ENCODE results near the gene ABHD16B. TPM values are rescaled to one million over a fixed set of nuclear protein-coding genes. Genes with fewer than 3 reads are reported as not detected.
A peak's percentile ranks its signal among the peaks of the same experiment; 100 is the strongest.
"Not testable (repeated sequence)": the region's sequence is repeated elsewhere in the genome, so short reads cannot be mapped to it uniquely, and the experiment has no call there.

Gene ABHD16B
- total RNA-seq, 1 experiment from 2014 or later: not detected

DNA sequence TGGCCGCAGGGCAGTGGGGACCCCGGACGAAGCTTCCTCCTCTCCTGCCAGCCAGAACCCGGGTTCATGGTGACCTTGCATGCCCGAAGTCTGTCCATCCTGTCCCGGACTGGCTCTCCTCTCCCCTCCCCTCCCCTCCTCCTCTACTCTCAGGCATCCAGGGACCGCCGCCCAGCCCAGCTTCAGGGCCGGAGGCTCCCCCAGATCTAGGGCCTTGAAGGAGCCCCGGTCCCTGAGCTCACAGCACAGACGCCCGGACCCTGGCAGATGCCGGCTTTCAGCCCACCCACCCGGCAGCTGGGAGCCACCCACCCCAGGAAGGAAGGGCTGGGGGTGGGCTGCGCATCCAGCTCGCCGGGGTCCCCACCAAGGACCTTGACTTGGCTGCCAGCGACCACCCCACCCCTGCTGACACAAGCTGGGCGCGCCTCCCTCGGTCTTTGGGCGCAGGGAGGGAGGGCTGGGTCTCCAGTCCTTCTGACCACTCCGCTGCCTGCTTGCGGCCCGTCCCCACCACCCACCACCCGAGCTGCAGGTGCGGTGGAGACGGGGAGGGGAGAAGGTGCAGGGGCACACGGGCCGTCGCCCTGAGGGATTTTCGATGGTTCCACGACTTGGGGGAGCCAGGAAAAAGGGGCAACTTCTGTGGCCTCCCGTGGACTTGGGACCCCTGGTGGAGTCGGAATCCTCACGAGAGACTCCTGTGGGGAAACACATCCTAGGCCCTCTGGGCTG, 5.8 kb upstream of the ABHD16B start:
- no peak for DNase-seq (ENCODE audit: low read depth)

DNA sequence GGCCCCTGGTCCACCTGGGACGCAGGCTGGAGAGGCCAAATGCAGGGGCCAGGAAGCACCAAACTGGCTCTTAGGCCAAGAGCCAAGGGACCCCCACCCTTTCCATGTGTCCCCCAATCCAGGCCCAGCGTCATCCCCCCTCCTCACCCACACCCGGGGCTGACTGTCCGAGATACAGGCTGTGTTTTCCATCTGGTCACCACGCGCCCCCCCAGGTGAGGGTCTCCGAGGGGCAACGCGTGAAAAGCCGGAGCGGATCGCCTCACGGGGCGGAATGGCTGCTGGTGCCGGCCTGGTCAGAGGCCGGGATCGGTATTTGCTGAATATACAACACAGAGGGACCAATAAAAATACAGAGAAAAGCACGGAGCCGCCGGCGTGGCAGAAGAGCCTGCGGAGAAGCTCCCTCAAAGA, 5.2 kb upstream of the ABHD16B start:
- DNase-seq (ENCODE audit: low read depth): no peak

DNA sequence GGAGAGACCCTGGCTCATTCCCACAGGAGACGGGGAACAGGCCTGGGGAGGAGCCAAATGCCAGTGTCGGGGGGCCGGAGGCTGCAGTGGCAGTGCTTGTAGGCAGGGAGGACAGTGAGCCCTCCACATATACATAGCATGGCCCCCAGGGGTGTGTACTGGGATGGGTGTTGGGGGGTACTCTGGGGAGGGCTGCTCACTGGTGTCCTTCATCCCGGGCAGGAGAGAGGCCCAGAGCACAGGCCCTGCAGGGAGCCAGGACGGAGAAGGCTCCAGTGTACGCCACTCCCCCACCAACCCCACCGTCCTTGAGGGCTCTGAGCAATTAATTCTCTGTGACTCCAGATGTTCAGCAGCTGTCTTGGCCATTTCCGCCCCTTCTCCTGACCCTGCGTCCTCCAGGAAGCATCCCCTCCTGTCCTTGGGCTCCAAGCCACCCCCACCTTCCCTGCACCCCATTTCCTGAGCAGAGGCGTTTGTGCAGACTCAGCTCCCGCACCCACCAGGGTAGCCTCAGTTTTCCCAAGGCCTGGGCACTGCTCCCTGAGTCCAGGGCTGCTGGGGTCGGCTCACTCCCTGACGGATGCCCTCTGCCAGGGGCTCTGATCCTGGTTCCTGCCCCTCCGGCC, 3.4 kb upstream of the ABHD16B start:
- no peak for DNase-seq (ENCODE audit: low read depth)

DNA sequence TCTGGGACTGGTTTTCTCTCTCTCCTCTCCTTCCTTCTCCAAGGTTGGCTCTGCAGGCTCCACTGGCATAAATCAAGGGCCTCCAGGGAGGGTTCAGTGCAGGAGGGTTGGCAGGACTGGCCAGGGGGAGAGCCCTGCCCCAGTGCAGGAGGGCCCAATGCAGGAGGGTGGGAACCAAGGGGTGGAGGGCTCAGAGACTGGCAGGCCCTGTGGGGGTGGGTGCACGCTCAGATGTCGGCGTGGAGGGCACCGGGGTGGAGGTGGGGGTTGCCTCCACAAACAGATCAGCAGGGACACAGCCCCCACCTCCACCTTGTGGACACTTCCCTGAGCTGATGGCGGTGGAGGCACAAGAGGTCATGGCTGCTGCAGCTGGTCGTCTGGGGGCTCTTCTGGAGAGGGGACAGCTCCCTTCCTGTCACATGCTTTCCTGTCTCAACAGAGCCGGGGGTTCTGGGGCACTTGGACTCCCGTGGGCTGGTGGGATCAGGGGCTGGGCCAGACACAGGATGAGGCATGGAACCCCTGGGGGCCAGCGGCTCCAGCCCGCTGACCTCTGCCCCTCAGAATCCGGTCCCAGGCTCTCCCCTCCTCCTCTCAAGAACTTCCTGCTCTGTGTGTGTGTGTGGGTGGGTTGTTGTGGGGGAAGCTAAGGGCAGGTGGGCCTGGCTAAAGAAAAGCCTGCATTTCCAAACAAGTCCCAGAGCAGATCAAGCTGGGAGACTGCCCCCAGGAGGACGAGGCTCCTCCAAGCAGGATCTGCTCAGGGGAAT, 2.7 kb upstream of the ABHD16B start:
- DNase-seq (ENCODE audit: low read depth): no peak

DNA sequence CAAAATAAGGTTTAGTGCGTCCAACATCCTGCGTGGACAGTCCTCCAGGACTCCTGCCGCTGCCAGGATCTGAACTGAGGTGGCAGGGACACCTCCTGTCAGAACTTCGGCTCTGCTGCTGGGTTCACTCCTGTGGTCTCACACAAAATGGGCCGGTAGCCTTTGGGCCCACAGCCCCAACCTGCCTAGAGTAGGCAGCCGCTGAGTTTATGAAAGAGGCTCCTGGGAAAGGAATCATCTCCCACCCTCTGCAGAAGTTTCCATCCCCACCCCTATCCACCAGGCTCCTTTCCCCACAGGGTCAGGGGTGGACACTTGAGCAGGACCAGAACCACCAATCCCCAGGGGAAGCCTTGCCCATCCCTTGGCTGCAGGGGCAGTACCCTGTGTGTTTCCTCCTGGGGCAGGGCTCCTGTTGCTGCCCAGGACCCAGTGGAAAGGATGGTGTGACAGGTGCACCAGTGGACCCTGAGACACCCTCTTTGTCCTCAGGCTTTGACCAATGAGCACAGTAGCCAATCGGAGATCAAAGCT, 2.1 kb upstream of the ABHD16B start:
- no peak for DNase-seq (ENCODE audit: low read depth)

DNA sequence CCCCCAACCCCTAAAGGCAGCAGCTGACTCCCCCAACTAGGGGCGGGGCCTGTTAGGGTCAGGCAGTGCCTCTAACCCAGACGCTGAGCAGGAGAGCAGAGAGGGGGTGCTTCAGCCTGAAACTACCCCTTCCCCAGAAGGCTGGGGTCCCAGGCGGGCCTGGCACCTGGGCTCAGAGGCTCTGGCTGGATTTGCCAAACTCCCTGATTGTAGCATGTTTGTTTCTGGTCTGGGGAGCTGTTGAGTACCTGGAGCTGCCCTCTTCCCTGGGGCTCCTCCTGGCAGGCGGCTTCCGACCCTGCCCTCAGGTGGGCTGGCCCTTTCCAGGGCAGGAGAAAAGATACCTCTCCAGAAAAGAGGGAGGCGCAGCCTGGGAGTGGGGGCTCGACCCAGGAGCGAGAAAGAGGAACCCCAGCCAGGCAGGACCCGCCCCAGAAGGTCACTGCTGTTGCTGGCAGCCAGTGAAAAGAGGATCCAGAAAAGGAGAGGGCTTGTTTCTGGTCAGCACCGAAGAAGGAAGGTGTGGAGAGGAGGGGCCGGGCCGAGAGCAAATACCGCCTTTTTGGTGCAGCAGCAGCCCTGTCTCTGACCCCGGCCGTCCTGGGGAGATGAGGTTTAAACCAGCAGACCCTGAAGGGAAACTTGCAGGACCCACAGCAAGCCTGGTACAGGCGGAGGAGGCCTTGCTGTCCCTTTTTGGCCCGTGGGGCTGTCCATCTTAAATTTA, 810 bp upstream of the ABHD16B start:
- DNase-seq (ENCODE audit: low read depth): no peak

GRCh38 chr20:63861981-63862901, 943 bp downstream of the ABHD16B start:
- no peak for DNase-seq (ENCODE audit: low read depth)

DNA sequence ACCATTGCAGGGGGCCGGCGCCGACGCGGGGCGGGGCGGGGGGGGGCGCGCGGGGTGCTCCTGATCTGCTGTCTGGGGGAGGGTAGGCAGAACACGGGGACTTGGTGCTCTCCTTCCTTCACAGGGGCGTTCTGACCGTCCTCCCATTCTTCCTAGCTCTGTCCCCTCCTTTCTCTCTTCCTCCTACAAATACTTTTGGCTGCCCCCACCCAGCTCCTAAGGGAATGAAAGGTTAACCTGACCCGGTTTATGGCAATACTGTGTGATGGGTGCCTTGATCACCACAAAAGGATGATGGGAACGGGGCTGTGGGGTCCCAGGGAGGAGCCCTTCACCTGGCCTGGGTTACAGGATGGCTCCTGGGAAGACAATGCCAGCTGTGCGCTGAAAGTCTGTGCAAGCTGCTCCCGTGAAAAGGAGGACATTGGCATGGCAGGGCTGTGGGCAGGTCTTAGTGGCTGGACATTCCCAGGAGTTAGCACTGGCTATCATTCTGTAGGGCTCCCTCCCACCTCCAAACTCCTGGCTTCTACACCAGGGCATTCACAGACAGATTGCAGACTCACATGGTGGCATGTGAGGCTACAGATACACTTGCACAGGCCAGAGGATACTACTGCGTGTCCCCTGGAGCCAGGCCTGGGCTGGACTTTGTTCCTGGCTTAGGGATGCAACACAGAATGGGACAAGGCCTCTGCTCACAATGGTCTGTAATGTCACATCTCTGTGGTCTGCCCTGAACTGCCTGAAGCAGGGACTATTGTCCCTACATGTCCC, 1.9 kb downstream of the ABHD16B start:
- DNase-seq (ENCODE audit: low read depth): no peak

DNA sequence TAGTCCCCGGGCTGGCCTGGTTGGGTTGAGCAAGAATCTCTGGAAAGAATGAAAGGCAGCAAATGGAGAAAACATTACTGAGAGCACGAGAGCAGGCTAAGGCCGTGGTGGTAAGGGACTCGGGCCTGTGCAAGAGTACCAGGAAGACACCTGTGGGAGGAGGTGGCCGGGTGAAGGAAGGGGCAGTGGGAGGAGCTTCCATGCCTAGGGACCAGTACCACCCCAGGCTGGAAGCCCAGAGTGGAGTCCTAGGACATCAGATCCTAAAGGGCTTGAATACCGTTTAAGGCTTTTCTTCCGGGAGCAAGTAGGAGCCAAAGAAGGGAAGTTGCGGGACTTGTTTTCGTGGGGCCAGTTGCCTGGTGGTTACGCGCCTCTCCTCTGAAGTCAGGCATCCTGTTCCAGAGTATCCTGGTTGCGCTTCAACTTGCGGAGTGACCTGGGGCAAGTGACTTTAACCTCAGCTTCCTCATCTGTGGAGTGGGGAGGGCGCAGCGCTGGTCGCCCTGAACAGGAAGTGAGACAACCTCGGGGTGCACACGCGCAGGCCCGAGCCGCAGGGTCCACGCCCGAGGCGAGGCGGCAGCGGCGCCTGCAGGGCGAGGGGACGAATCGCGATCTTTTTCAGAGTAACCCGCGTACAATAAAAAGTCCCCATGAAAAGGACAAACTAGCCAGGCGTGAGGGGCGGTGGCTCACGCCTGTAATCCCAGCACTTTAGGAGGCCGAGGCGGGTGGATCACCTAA, 2.7 kb downstream of the ABHD16B start:
- peak; percentile 87 for DNase-seq (ENCODE audit: low read depth)

DNA sequence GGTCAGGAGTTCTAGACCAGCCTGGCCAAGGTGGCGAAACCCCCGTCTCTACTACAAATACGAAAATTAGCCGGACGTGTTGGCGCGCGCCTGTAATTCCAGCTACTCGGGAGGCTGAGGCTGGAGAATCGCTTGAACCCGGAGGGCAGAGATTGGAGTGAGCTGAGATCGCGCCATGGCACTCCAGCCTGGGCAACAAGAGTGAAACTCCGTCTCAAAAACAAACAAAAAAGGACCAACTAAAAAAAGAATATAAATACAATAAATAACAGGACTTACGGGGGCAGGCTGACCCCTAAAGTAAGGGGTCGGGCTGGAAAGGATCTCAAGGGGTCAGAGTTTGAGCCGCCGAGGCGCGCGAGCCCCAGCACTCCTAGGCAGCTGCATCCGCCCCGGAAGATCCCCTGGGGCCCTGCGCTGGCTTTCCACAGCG, 3.3 kb downstream of the ABHD16B start:
- DNase-seq (ENCODE audit: low read depth): no peak

- peak; percentile 99 for DNase-seq (ENCODE audit: low read depth)
Measured at GRCh38 chr20:63864978-63865640, 3.8 kb downstream of the ABHD16B start, which contains the start of gene TPD52L2. TSS of gene TPD52L2 (plus strand) at chr20:63865270. CDS start at chr20:63865366, 96 bp downstream.

DNA sequence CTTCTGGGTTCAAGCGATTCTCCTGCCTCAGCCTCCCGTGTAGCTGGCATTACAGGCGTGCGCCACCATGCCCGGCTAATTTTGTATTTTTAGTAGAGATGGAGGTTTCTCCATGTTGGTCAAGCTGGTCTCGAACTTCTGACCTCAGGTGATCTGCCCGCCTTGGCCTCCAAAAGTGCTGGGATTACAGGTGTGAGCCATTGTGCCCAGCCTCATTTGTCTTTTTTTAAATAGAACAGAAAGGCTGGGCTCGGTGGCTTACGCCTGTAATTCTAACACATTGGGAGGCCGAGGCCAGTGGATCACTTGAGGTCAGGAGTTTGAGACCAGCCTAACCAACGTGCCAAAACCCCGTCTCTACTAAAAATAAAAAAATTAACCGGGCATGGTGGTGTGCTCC, 5.7 kb downstream of the ABHD16B start:
- DNase-seq (ENCODE audit: low read depth): not testable (repeated sequence)

DNA sequence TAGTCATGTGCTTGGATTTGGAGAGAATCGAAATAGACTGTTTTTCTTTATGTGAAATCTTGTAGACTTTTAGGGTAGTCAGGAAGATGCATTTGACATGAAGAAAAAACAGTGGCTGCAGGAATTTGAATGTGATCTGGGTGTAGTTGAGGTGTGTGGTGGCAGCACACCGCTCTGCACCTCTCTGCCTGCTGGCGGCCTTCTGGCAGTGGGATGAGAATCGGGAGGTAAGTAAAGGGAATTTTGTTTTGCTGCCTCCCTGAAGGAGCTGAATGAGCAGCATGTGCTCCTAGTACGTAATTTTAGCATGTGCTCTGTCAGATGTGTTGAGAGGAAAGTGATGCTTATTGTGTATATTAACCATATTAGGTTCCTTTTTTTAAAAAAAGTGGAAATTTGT, 7.0 kb downstream of the ABHD16B start:
- DNase-seq (ENCODE audit: low read depth): no peak

DNA sequence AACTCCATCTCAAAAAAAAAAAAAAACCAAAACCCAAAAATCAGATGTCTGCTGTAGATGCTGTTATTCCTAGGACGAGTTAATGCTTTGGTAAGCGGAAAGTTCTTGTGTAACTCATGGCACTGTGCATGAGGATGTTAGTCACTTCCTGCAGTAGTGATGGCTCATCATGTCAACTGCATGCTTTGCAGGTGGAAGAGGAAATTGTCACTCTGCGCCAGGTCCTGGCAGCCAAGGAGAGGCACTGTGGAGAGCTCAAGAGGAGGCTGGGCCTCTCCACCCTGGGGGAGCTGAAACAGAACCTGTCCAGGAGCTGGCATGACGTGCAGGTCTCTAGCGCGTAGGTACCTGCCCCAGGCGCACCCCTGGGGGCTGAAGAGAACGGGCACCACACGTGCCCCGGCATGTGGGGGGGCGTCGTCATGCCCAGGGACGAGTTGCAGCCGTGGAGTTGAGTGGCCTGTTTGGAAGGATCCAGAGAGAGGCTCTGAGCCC, 12.2 kb downstream of the ABHD16B start:
- DNase-seq (ENCODE audit: low read depth): peak; percentile 77

DNA sequence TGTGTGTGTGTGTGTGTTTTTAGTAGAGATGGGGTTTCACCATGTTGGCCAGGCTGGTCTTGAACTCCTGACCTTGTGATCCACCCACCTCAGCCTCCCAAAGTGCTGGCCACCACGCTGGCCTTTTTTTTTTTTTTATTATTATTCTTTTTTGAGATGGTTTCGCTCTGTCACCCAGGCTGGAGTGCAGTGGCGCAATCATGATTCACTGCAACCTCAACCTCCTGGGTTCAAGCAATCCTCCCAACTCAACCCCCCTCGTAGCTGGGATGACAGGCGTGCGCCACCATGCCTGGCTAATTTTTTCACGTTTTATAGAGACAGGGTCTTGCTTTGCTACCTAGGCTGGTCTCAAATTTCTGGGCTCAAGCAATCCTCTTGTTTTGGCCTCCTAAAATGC, 12.9 kb downstream of the ABHD16B start:
- DNase-seq (ENCODE audit: low read depth): not testable (repeated sequence)

GRCh38 chr20:63876489-63877036, 15.3 kb downstream of the ABHD16B start:
- no peak for DNase-seq (ENCODE audit: low read depth)

DNA sequence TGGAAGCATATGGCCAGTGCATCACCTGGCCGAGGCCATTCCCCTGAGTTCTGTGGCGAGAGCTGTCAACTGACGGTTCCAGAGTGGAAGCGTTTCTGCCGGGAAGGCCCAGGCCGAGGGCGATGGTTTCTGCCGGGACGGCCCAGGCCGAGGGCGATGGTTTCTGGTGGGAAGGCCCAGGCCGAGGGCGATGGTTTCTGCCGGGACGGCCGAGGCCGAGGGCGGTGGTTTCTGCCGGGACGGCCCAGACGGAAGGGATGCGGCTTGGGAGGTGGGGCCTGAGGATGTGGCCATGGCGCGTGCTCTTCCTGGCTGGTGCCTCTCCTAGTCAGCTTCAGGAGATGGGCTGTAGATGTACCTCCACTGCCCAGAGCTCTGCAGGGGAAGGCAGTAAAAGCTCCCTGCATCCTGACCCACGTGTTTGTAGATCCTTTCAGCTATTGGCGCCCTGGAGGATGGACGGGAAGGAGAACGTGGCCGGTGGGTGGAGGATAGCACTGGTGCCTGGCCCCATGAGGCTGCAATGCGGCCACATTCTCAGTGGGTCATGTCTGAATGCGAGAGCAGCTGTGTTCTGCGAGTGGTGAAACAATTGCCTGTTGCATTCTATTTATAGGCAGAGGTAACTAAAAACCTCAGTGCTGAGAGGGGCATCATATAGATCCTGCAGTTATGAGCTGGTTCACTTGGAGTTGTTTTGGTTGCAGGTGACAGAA, 16.6 kb downstream of the ABHD16B start:
- no peak for DNase-seq (ENCODE audit: low read depth)
